ENCODE data around the gene IL37. TPM values are rescaled to one million over a fixed set of nuclear protein-coding genes. Genes with fewer than 3 reads are reported as not detected.

The IL37 gene
- total and polyA plus RNA-seq, 7 donors: 1.3 TPM; not detected in 6

DNA sequence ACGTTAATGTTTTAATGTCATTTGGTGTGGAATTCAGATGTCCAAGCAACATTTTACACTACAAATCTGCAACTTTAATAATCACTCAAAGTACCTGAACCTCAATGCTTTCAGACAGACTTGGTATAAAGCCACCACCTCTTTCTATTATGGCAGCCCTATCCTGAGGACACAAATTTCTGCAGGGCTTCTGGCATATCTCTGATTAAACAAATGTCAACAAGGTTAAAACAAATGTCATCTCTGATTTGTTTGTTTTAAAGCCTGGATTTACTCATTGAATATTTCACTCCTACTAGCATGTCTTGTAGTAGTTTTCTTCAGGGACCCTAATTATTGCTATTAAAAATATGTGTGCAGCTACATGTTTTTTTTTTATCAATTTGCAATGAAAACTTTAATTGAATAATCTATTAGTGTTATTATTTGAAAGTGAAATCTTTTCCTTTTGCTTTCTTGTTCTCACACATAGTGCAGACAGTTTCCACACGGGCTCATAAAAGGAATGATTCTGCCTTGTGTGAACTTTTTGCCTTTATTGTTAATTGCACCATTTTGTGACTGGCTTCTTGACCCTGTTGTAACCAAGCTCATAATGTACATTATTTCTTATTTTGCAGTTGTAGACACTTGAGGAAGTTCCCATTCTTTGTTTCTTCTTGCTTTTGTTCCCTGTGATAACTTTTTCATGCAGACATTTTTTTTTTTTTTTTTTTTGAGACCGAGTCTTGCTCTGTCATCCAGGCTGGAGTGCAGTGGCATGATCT lies 30.1 kb downstream of the IL37 start:
- DNase-seq: no peak
- Histone ChIP-seq H3K9me3 (peaks cover 0 to 8% (median 2%) of the 10 kb centered on the region in 4 donors), H3K27ac (no peak overlapping the region), H3K4me3 (no peak overlapping the region), H3K27me3 (no peaks in the 10 kb centered on the region), H3K36me3 (no peaks in the 10 kb centered on the region), H3K4me1 (peaks cover 0 to 20% (median 11%) of the 10 kb centered on the region in 4 donors)
- TF ChIP-seq EP300 (IDR thresholded peaks at IDR 0.05) (peak in 1 of 4 donors; percentile 35), POLR2A (IDR thresholded peaks at IDR 0.05) (no peak), POLR2AphosphoS5 (IDR thresholded peaks at IDR 0.05) (peak in 3 of 4 donors; percentile 18 to 82 (median 77))
- TF ChIP-seq, protein P1, sequence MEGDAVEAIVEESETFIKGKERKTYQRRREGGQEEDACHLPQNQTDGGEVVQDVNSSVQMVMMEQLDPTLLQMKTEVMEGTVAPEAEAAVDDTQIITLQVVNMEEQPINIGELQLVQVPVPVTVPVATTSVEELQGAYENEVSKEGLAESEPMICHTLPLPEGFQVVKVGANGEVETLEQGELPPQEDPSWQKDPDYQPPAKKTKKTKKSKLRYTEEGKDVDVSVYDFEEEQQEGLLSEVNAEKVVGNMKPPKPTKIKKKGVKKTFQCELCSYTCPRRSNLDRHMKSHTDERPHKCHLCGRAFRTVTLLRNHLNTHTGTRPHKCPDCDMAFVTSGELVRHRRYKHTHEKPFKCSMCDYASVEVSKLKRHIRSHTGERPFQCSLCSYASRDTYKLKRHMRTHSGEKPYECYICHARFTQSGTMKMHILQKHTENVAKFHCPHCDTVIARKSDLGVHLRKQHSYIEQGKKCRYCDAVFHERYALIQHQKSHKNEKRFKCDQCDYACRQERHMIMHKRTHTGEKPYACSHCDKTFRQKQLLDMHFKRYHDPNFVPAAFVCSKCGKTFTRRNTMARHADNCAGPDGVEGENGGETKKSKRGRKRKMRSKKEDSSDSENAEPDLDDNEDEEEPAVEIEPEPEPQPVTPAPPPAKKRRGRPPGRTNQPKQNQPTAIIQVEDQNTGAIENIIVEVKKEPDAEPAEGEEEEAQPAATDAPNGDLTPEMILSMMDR (IDR thresholded peaks at IDR 0.05): no peak
- intact Hi-C loops (cut with DNase I): loop anchor here (1.0 to 10.0 kb wide), 2 partner anchors 192 to 316 kb away; no protein-coding TSS in a partner anchor
- WGBS, 2 donors: 65 to 67% methylated on average over 3 of the region's 3 CpGs

DNA sequence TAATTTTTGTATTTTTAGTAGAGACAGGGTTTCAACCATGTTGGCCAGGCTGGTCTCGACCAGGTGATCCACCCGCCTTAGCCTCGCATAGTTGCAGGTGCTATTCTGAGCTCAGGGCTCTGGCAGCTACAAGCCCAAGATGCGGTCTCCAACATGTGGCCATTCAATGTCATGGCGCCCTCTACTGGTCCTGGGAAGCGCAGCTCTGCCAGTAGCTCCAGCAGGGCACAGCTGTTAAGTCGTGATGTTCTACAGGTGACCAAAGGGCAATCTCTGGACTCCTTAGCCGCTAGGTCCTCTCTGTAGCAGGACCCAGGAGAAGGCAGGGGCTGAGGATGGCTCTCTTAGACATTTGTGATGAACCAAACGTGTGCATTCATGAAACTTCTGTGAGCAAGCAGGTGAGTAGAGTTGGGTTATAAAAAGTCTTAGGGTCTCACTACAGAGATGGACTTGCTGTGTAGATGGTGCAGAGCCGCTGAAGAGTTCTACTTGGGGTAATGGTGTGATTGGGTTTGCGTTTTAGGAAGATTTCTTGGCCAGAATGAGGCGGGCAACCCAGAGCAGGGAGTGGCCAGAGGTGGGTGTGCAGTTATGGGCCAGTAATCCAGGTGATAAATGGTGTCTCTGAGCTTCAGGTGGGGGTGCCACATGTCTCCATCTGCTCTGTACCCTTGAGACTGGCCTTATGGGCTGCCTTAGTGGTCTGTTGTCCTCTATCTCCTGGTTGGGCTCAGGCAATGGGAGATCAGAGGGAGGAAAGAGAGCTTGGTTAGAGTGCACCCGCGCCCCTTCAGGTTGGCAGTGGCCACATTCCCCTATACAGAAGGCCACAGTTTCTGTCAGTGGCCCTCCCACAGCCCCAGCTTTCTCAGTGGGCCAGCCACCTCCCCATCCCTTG lies 31.0 kb downstream of the IL37 start:
- Histone ChIP-seq H3K36me3 (no peaks in the 10 kb centered on the region), H3K9me3 (peaks cover 0 to 8% (median 2%) of the 10 kb centered on the region in 4 donors), H3K4me1 (peaks cover 0 to 20% (median 11%) of the 10 kb centered on the region in 4 donors), H3K4me3 (no peak overlapping the region), H3K27ac (no peak overlapping the region), H3K27me3 (no peaks in the 10 kb centered on the region)
- 26 to 34% methylated on average over 14 of the region's 14 CpGs for WGBS, 2 donors
- no peak for TF ChIP-seq POLR2A (IDR thresholded peaks at IDR 0.05)
- TF ChIP-seq, protein P1 (IDR thresholded peaks at IDR 0.05): peak; percentile 41 to 61 (median 50)
- DNase-seq: peak; percentile 78
- intact Hi-C loops (cut with DNase I): loop anchor here (1.0 to 10.0 kb wide), 2 partner anchors 193 to 317 kb away; no protein-coding TSS in a partner anchor

- Histone ChIP-seq H3K27me3 (no peaks in the 10 kb centered on the region), H3K27ac (no peak overlapping the region), H3K4me3 (no peak overlapping the region), H3K4me1 (peaks cover 0 to 20% (median 11%) of the 10 kb centered on the region in 4 donors), H3K36me3 (no peaks in the 10 kb centered on the region), H3K9me3 (peaks cover 0 to 11% (median 2%) of the 10 kb centered on the region in 4 donors)
- TF ChIP-seq EP300 (IDR thresholded peaks at IDR 0.05) (no peak), POLR2A (IDR thresholded peaks at IDR 0.05) (no peak)
- TF ChIP-seq, protein P1 (IDR thresholded peaks at IDR 0.05): no peak
- no peak for DNase-seq
- WGBS, 2 donors: 58 to 71% methylated on average over 2 of the region's 2 CpGs
- intact Hi-C loops (cut with DNase I): loop anchor here (10.0 kb wide), 1 partner anchor 318 kb away; no protein-coding TSS in a partner anchor
Measured at GRCh38 chr2:112942654-112943002, 31.7 kb downstream of the IL37 start.

DNA sequence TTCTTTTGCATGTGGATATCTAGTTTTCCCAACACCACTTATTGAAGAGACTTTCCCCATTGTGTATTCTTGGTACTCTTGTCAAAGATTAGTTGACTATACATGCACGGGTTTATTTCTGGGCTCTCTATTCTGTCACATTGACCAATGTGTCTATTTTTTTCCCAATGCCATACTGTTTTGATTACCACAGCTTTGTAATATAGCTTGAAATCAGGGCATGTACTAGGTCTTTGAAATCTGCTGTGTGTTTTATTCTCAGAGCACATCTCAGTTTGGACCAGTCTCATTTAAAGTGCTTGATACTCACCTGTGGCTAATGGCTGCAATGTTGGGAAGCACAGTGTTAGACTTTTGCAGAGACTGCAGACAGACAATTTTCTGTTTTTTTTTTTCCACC lies 34.0 kb downstream of the IL37 start:
- Histone ChIP-seq H3K36me3 (no peaks in the 10 kb centered on the region), H3K4me1 (peaks cover 0 to 20% (median 11%) of the 10 kb centered on the region in 4 donors), H3K27me3 (no peaks in the 10 kb centered on the region), H3K9me3 (peaks cover 0 to 11% (median 2%) of the 10 kb centered on the region in 4 donors), H3K27ac (no peak overlapping the region), H3K4me3 (no peak overlapping the region)
- no peak for TF ChIP-seq POLR2A (IDR thresholded peaks at IDR 0.05)
- no peak for TF ChIP-seq EP300 (IDR thresholded peaks at IDR 0.05)
- no peak for TF ChIP-seq POLR2AphosphoS5 (IDR thresholded peaks at IDR 0.05)
- TF ChIP-seq, protein P1 (IDR thresholded peaks at IDR 0.05): no peak
- 96 to 98% methylated on average over 1 of the region's 1 CpG for WGBS, 2 donors
- intact Hi-C loops (cut with DNase I): loop anchor here (10.0 kb wide), 1 partner anchor 320 kb away; no protein-coding TSS in a partner anchor
- no peak for DNase-seq
